NCI-H2029 (cell line): ENCODE results near the gene VPS13A.
"Not testable (repeated sequence)": the region's sequence is repeated elsewhere in the genome, so short reads cannot be mapped to it uniquely, and the experiment has no call there.

Experiments
- DNase-seq: peaks from one replicate; lab custom pipeline; 2025; lab: John Stamatoyannopoulos, UW

VPS13A gene

GRCh38 chr9:77188242-77188641 is 10.9 kb downstream of the VPS13A start:
- DNase-seq = no peak

GRCh38 chr9:77194423-77194822 is 17.1 kb downstream of the VPS13A start:
- DNase-seq = no peak

DNA sequence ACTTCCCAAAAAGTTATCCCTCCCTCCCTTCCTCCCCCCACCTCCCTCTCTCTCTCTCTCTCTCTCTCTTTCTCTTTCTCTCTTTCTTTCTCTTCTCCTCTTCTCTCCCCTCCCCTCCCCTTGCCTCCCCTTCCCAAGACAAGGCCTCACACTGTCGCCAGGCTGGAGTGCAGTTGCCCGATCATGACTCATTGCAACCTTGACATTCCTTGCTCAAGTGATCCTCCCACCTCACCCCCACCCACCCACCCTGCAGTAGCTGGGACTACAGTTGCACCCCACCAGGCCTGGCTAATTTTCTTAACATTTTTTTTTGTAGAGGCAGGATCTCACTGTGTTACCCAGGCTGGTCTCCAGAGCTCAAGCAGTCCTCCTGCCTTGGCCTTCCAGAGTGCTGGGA is 32.8 kb downstream of the VPS13A start:
- DNase-seq = no peak

DNA sequence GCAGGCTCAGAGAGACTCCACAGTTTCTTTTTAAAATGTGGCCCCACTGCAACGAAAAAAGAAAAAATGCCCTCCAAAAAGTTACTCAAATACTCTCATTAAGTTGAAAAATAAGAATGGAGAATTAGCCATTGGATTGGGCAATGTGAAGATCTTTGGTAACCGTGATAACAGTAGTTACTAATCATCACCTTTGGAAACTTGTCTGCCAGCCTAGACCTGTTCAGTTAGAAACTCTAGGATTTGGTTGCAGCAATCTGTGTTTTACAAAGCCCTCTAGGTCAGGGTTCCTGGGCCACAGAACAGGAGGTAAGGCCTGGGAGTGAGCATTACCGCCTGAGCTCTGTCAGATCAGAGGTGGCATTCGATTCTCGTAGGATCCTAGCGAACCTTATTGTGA is 34.2 kb downstream of the VPS13A start:
- no peak for DNase-seq

GRCh38 chr9:77212801-77213200 is 35.5 kb downstream of the VPS13A start:
- DNase-seq = no peak

GRCh38 chr9:77215874-77216273 is 38.5 kb downstream of the VPS13A start:
- DNase-seq = no peak

GRCh38 chr9:77218612-77219011 is 41.3 kb downstream of the VPS13A start:
- DNase-seq = no peak

DNA sequence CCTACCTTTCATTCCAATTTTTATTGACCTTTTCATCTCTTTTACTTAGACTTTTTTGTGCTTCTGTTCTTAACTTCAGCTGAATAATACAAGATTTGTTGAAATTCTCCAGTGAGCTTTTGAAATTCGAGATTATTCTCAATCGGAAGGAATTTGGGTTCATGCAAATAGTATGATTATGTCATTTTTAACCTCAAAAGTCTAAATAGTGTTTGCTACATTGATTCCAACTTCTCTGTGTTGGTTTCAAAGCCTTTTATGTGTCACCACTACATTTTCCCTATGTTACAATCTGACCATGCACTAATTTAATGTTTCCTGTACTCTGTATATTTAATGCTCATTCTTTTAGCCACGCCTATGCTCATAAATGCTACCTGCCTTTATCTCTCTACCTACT is 44.1 kb downstream of the VPS13A start:
- no peak for DNase-seq

DNA sequence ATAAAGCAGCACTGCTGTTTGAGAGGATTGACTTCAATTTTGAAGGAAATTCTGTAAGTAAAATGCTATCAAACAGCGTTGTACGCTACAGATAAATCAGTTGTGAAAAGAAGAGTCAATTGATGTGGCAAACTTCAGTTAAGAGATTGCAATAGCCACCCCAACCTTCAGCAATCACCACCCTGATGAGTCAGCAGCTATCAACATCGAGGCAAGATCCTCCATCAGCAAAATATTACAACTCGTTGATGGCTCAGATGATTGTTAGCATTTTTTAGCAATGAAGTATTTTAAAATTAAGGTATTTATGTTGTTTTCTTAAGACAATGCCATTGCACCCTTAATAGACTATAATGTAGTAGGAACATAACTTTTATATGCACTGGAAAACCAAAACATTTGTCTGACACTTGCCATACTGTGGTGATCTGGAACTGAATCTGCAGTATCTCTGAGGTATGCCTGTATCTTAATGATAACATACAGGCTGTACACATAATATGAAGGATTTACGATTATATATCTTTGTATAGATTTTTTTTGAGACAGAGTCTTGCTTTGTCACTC is 47.5 kb downstream of the VPS13A start:
- no peak for DNase-seq

DNA sequence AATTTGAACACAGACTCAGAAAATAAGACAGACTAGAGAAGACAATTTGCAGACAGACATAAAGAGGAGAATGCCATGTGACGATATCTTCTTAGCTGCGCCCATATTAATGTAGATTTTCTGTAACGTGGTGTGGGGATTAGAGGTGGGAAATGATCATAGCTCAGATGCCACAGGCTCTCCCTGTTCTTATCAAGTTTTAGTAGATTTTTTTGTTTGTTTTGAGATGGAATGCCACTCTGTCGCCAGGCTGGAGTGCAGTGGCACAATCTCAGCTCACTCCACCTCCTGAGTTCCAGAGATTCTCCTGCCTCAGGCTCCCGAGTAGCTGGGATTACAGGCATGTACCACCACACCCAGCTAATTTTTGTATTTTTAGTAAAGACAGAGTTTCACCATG is 59.4 kb downstream of the VPS13A start:
- DNase-seq = no peak

DNA sequence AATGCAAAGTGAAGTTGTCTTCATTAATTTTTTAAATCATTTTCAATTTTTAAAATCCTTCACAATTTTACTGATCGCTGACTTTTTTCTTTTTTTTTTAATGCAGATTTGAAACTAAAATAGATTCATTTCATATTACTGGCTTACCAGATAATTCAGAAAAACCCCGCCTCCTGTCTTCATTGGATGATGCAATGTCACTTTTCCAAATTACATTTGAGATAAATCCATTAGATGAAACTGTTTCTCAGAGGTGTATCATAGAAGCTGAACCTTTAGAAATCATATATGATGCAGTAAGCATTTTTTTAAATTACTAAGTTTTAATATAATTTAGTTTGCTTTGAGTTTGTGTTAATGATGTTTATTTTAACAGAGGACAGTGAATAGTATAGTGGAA is 60.6 kb downstream of the VPS13A start:
- no peak for DNase-seq

- no peak for DNase-seq
Observed at GRCh38 chr9:77251050-77251449, 73.7 kb downstream of the VPS13A start.

- DNase-seq = no peak
Observed at GRCh38 chr9:77257275-77257674, 79.9 kb downstream of the VPS13A start.

DNA sequence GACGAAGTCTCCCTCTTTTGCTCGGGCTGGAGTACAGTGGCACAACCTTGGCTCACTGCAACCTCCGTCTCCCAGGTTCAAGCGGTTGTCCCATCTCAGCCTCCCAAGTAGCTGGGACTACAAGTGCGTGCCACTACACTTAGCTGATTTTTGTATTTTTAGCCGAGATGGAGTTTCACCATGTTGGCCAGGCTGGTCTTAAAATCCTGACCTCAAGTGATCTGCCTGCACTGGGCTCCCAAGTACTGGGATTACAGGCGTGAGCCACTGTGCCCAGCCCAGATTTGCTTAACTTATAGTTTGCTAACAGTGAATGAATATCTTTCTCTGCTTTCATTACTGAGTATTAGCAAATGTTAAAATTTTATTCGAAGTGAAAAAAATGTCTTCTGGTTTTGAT is 84.3 kb downstream of the VPS13A start:
- DNase-seq = no peak

- DNase-seq = not testable (repeated sequence)
Observed at GRCh38 chr9:77267762-77268161, 90.4 kb downstream of the VPS13A start.

GRCh38 chr9:77271023-77271690 is 93.8 kb downstream of the VPS13A start:
- no peak for DNase-seq

DNA sequence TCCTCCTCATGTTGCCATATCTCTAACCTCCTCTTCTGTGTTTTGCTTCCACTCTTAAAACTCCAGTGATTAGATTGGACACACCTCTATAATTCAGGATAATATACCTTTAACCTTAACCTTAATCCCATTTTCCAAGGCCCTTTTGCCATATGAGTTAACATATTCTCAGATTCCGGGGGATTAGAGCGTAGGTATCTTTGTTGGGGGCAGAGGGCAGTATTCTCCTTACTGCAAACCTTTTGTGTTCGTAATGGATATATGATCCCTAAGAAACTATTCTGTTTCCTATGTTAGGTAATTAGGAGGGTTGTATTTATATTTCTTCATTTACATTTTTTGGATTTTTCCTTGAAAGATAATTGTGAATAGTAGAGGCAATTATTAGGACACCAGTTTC is 99.5 kb downstream of the VPS13A start:
- no peak for DNase-seq

- DNase-seq = no peak
Observed at GRCh38 chr9:77277719-77278118, 100.4 kb downstream of the VPS13A start.

DNA sequence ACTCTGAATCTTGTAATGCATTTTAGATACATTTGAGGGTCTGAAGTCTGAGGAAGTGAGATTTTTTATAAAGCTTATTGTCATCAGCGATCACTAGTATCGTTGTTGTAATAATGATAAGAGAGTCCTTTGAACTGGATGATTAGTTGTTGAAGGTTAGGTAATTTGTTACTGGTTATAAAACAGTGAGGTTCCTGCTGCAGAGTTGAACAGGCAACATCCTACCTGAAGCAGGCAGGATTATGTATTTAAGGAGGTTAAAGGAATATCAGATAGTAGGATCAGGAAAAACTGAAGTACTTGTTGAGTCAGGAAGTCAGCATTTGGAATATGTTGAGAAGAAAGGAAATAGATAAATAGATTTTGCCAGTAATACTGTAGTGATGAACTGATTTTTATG is 106.7 kb downstream of the VPS13A start:
- DNase-seq = no peak

- no peak for DNase-seq
Observed at GRCh38 chr9:77284616-77285015, 107.3 kb downstream of the VPS13A start.

GRCh38 chr9:77290373-77290772 is 113.0 kb downstream of the VPS13A start:
- DNase-seq = no peak

DNA sequence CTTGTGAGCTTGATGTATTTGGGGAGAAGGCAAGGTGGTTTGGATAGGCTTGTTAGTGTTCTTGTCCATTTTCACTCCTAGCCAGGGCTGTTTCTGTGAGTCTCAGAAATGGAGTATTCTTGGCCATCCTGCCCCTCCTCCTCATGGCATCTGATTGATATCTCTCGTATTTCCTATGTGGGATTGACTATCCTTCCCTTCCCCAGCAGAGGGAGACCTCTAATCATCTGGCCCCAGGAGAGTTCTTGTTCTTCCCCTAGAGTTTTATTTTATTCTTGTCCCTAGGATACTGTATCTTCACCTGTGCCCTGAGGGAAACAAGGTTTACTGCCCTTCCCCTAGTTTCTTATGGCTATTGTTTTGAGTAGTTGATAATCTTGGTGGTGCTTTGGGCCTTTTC is 114.4 kb downstream of the VPS13A start:
- DNase-seq = no peak

GRCh38 chr9:77293949-77294348 is 116.6 kb downstream of the VPS13A start:
- DNase-seq = no peak

DNA sequence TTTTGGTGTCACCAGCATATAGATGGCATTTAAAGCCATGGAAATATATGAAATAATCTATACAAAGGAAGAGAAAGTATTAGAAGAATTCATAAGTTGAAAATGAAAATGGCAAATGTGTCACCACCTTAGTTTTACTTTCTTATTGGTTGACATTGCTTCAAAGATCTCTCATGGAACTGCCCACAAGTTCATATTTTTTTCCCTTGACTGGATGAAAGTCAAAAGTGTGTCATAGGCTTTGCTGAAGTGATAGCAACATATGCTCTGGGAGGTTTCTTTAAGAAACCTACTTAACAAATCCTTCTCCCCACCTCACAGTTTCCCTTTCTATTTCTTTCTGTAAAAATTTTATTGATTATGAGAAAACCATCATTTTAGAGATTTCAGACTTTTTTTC is 127.2 kb downstream of the VPS13A start:
- DNase-seq = no peak
